Measurements from ENCODE around the gene PPM1E.

DNA sequence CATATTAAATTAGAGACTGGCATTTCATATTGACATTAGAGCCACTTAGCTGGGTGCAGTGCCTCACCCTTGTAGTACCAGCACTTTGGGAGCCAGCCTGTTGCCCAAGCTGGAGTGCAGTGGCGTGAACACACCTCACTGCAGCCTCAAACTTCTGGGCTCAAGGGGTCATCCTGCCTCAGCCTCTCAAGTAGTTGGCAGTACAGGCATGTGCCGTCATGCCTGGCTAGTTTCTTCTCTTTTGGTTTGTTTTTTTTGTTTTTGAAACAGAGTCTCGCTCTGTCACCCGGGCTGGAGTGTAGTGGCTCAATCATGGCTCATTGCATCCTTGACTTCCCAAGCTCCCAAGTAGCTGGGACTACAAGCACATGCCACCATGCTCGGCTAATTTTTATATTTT is 8.7 kb downstream of the PPM1E start:
- TF ChIP-seq POLR2A (IDR thresholded peaks at IDR 0.05) (no peak), POLR2AphosphoS5 (IDR thresholded peaks at IDR 0.05) (no peak)
- TF ChIP-seq, protein P1, sequence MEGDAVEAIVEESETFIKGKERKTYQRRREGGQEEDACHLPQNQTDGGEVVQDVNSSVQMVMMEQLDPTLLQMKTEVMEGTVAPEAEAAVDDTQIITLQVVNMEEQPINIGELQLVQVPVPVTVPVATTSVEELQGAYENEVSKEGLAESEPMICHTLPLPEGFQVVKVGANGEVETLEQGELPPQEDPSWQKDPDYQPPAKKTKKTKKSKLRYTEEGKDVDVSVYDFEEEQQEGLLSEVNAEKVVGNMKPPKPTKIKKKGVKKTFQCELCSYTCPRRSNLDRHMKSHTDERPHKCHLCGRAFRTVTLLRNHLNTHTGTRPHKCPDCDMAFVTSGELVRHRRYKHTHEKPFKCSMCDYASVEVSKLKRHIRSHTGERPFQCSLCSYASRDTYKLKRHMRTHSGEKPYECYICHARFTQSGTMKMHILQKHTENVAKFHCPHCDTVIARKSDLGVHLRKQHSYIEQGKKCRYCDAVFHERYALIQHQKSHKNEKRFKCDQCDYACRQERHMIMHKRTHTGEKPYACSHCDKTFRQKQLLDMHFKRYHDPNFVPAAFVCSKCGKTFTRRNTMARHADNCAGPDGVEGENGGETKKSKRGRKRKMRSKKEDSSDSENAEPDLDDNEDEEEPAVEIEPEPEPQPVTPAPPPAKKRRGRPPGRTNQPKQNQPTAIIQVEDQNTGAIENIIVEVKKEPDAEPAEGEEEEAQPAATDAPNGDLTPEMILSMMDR (IDR thresholded peaks at IDR 0.05), result no peak

All from prostate gland (tissue), 2 donors.